ENCODE measurements around the gene TRIM39.
A peak's percentile ranks its signal among the peaks of the same experiment; 100 is the strongest.

Gene TRIM39

DNA sequence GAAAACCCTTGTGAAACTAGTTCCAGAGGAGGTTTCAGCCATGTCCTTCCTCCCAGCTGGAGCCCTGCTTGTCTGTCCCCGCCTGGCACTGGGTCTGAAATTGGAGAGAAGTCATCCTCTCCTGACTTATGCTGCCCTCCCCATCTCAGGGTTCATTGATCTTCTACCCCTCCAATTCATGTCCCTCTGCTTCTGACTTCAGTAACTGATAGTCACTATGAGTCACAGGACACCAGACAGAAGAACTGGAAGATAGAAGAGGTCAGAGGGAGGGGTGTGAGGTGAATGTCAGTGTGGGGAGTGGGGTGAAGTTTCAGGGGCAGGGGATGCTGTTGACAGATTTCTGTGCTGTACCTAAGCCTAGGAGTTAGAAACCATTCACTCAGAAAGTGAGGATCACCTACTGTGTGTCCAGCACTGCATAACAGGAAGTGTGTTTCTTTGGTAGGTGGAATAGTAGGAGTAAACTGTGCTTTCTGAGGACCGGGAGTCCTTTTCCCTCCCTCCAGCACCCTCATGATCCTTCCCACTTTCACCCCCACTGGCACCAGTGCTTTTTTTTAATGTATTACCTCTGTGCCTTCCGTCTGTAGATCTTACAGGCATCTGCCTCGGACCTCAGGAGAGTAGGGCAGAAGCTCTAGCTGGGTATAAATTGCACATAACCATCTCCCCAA lies 17.6 kb downstream of the TRIM39 start:
- H3K4me3 ChIP-seq (ENCODE audit: low read depth, low read length), result peak overlapping the region; percentile 16
- in situ Hi-C loops (cut with HindIII; ENCODE audit: low pct_ligation_motif_present, low sequenced_read_pairs), result no loop called here
- no peak overlapping the region for H3K27ac ChIP-seq
- no peaks in the 10 kb centered on the region for H3K27me3 ChIP-seq (replicated peaks)
- no peak for DNase-seq
- peaks cover 29% of the 10 kb centered on the region for H3K36me3 ChIP-seq (replicated peaks)
- TF ChIP-seq, protein P1, sequence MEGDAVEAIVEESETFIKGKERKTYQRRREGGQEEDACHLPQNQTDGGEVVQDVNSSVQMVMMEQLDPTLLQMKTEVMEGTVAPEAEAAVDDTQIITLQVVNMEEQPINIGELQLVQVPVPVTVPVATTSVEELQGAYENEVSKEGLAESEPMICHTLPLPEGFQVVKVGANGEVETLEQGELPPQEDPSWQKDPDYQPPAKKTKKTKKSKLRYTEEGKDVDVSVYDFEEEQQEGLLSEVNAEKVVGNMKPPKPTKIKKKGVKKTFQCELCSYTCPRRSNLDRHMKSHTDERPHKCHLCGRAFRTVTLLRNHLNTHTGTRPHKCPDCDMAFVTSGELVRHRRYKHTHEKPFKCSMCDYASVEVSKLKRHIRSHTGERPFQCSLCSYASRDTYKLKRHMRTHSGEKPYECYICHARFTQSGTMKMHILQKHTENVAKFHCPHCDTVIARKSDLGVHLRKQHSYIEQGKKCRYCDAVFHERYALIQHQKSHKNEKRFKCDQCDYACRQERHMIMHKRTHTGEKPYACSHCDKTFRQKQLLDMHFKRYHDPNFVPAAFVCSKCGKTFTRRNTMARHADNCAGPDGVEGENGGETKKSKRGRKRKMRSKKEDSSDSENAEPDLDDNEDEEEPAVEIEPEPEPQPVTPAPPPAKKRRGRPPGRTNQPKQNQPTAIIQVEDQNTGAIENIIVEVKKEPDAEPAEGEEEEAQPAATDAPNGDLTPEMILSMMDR (IDR thresholded peaks at IDR 0.05; ENCODE audit: low read depth, low read length, missing control alignments), result no peak

DNA sequence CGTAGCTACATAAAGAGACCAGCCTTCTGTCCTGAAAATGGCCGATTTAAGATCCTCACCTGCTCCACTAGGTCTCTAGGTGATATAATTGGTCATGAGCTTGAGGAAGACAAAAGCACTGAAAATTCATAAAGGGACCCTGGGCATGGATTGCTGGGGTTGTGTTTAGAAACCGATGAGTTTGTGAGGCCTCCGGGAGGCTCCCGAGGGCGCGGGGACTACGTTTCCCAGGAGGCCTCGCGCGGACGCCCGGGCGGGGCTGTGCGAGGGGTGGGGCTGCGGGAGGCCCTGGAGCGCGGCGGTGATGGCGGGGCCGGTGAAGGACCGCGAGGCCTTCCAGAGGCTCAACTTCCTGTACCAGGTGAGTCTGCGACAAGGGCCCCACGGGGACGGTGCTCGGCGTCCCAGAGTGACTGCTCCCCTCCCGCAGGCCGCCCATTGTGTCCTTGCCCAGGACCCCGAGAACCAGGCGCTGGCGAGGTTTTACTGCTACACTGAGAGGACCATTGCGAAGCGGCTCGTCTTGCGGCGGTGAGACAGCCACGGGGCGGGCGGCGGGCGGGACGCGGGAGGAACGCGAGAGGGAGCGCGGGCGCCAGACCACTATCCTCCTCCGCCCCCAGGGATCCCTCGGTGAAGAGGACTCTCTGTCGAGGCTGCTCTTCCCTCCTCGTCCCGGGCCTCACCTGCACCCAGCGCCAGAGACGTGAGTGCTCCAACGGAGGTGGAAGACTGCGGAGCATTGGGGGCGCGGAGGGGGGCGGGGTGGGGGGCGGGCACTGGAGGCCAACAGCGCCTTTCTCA lies 18.3 kb downstream of the TRIM39 start, which contains the start of gene RPP21:
Gene RPP21 (plus strand): TSS at position 289 of the 804 bp plus-strand sequence. CDS start 16 bp downstream, at position 305.
- Histone ChIP-seq H3K27ac (peak within 1 kb of the TSS; percentile 76), H3K36me3 (replicated peaks) (peaks cover 24% of the 10 kb centered on the region), H3K4me3 (ENCODE audit: low read depth, low read length) (peak within 1 kb of the TSS; percentile 90), H3K27me3 (replicated peaks) (no peaks in the 10 kb centered on the region)
- peak; percentile 72 for DNase-seq
- TF ChIP-seq, protein P1 (IDR thresholded peaks at IDR 0.05; ENCODE audit: low read depth, low read length, missing control alignments), result no peak
- in situ Hi-C loops (cut with HindIII; ENCODE audit: low pct_ligation_motif_present, low sequenced_read_pairs), result no loop called here

DNA sequence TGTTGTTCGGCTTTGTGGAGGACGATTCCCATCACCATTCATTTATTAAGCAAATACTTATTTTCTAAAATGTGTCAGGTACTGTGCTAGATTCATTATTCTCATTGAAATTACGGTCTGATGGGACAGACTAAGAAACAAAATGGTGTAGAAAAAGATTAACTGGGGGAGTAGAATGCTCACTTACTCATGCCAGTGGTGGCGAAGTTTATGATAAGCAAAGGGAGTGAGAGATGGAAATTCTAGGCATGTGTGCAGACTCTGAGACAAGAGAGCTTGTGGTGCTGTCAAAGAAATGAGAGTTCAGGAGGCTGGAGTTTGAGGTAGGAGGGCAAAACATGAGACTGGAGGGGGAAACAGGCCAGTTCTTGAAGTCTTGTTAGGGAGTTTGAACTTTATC lies 19.1 kb downstream of the TRIM39 start:
- Histone ChIP-seq H3K27ac (no peak overlapping the region), H3K36me3 (replicated peaks) (peaks cover 19% of the 10 kb centered on the region), H3K4me3 (ENCODE audit: low read depth, low read length) (peak overlapping the region; percentile 90), H3K27me3 (replicated peaks) (no peaks in the 10 kb centered on the region)
- TF ChIP-seq, protein P1 (IDR thresholded peaks at IDR 0.05; ENCODE audit: low read depth, low read length, missing control alignments), result no peak
- DNase-seq, result no peak
- in situ Hi-C loops (cut with HindIII; ENCODE audit: low pct_ligation_motif_present, low sequenced_read_pairs), result no loop called here

DNA sequence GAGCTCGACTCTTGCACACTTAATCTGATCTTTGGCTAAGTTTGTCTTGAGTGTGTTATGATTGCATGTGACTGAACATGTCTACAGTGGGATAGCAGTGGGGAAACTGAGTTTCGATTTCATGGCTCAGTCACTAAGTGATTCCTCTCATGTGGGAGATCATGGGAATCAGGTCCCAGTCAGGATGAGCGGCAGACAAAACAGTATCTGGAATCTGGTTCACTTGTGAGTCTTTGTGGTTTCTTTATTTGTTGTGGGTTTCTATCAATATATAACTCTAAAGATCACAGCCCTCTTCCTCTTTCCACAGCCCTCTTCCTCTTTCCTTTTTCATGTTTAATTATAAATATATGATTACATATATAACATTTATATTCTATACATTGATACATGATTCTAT lies 22.2 kb downstream of the TRIM39 start:
- DNase-seq, result no peak
- TF ChIP-seq, protein P1 (IDR thresholded peaks at IDR 0.05; ENCODE audit: low read depth, low read length, missing control alignments), result no peak
- Histone ChIP-seq H3K4me3 (ENCODE audit: low read depth, low read length) (no peak overlapping the region), H3K36me3 (replicated peaks) (peaks cover 7% of the 10 kb centered on the region), H3K27me3 (replicated peaks) (peaks cover 5% of the 10 kb centered on the region), H3K27ac (no peak overlapping the region)
- in situ Hi-C loops (cut with HindIII; ENCODE audit: low pct_ligation_motif_present, low sequenced_read_pairs), result no loop called here

DNA sequence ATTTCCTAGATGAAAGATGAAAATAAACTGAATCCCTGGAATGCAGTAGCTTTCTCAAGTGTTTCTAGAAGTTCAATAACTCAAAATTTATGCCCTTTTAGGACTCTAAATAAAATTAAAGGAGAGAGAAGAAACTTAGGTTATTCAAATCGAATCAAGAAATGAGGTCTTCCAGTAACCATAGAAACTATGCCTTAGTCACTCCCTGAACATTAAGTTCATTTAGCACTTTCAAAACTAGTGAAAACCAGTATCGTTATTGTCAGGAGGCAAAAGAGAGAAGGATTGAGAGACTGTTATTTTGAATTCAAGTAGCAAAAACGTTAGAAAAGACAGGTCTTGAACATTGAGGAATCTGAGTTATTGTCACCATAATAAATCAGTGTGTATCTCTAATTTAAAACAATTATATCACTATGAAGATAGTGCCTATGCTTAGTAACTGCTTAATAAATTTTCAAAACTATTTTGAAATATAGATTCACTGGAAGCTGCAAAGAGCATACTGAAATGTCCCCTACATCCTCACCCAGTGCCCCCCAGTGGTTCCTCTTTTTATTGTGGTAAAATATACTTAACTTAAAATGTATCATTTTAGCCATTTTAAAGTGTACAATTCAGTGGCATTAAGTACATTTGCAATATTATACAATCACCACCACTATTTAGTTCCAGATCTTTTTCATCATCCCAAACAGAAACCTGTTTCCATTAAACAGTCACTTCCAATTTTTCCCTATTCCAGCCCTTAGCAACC lies 22.9 kb downstream of the TRIM39 start:
- Histone ChIP-seq H3K36me3 (replicated peaks) (peaks cover 7% of the 10 kb centered on the region), H3K27me3 (replicated peaks) (peaks cover 5% of the 10 kb centered on the region), H3K27ac (no peak overlapping the region), H3K4me3 (ENCODE audit: low read depth, low read length) (no peak overlapping the region)
- DNase-seq, result no peak
- in situ Hi-C loops (cut with HindIII; ENCODE audit: low pct_ligation_motif_present, low sequenced_read_pairs), result no loop called here
- TF ChIP-seq, protein P1 (IDR thresholded peaks at IDR 0.05; ENCODE audit: low read depth, low read length, missing control alignments), result peak; percentile 33

Data from brain microvascular endothelial cell (primary cell).